M059J (cell line): ENCODE data around the gene PNPT1. TPM values are rescaled to one million over a fixed set of nuclear protein-coding genes. Genes with fewer than 3 reads are reported as not detected.
"Not testable (repeated sequence)": the region's sequence is repeated elsewhere in the genome, so short reads cannot be mapped to it uniquely, and the experiment has no call there.

Experiments
- DNase-seq: peaks from one replicate; pipeline ENCODE4 v3.0.0-alpha.2; 2012; ENCODE audit warnings: low read depth
- total RNA-seq: library from RNA; depleted of rRNA; stranded (reverse); fragments of >200 nt; shearing (Covaris generic); gene quantifications from 2 replicates; pipeline ENCODE4 v1.2.3, GENCODE V29; 2014; rRNA removed

PNPT1 gene
- total RNA-seq: 54.6 and 74.3 TPM in 2 replicates

- peak; percentile 93 for DNase-seq
Observed at GRCh38 chr2:55693181-55694125, at the start of gene PNPT1. Gene PNPT1 (minus strand): TSS chr2:55693844. CDS start chr2:55693823, 21 bp downstream.

DNA sequence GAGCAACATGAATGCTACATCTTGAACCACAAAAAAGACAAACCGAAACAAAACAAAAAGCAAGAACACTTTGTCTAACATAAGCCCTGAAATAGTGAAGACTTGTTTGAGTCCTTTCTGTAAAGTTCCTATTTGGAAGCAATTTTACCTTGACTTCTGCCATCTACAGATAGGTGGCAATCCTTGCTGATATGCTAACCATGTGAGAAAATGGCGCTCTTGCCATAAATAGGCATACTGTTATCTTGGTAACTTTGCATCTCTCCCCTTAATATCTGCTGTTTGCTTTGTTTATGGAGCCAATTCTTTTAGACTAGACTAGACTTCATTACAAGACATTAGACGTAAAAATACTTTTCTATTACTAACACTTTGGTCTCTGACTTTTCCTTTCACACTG, 49.4 kb upstream of the PNPT1 start:
- no peak for DNase-seq

DNA sequence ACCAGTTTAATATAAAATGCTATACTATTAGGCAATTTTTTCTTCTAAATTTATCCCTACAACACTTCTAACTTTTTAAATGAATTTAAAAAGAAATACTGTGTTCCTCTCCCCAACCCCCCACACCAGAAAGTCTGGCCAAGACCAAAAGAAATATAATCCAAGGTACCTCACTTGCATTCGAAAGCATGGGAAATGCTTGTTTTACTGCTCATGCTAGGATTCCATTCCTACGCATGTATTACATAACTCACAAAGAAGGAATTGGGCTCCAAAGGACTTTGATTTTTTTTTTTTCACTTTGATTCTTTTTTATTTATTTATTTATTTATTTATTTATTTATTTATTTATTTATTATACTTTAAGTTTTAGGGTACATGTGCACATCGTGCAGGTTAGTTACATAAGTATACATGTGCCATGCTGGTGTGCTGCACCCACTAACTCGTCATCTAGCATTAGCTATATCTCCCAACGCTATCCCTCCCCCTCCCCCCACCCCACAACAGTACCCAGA, 42.4 kb upstream of the PNPT1 start:
- not testable (repeated sequence) for DNase-seq

DNA sequence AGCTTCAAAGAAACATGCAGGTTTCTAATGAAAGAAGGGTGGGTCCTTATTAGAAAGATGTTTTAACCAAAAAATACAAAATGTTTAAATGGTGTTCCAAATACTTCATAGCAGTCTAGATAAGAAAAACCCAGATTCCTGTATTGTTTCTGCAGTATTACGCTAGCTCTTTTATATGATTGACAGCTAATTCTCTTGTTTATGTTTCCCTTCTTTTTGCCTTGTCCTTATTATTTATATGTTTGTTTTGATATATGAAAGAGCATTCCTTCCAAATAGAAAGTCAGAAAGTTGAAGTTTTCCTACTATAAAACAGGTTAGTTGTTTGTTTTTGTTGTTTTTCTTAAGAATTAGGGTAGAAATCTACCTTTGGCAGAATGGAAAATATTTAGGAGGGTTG, 41.1 kb upstream of the PNPT1 start:
- DNase-seq: no peak

DNA sequence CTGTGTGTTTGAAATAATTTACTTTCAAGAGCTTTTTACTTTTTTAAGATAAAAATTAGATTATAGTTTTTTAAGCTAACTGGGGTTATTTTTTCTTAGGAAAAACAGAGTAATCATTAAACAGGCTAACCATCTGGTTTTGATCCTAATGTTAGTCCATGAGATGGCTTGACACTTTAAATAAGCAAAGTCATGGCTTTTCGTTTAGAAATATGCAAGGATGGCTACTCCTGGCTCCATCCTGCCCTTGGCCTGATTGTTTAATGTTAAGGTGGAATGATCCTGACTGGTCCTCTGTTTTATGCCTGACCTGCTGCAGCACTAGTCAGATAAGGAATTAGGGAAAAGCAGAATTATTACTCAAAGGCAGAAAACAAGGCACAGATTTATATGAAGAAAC, 39.7 kb upstream of the PNPT1 start:
- DNase-seq: no peak

GRCh38 chr2:55732854-55733253, 39.2 kb upstream of the PNPT1 start:
- no peak for DNase-seq

- DNase-seq: no peak
Observed at GRCh38 chr2:55729136-55729685, 35.6 kb upstream of the PNPT1 start.

GRCh38 chr2:55721596-55722215, 28.1 kb upstream of the PNPT1 start:
- no peak for DNase-seq

DNA sequence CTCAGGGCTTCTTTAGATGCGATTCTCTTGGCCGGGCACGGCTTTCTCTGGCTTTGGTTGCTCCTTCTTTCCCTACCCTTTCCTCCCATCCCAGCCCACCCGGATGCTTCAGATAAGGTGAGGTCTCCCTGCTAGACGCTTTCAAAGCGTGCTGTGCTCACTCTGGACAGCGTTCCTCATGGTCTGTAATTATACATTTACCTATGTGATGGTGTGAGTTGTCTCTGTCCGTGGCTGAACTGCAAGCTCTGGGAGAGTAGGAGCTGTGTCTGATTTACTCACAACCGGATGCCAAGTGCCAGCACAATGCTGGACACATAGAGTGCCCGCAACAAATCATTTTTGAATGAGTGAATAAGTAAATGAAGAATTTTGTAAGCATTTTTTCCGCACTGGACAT, 26.8 kb upstream of the PNPT1 start:
- DNase-seq: no peak

DNA sequence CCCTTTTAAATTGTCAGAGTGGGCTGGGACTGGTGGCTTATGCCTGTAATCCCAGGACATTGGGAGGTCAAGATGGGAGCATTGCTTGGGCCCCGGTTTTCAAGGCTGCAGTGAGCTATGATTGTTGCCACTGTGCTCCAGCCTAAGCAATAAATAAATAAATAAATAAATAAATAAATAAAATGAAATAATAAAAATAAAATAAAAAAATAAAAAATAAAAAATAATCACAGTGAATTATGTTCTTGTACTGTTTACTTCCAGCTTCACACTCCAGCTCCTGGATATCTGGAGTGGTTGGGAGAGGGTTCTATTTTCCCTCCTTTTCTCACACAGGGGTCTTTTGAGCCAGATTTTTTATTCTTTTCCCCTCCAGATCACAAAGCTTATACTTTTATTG, 26.2 kb upstream of the PNPT1 start:
- no peak for DNase-seq

DNA sequence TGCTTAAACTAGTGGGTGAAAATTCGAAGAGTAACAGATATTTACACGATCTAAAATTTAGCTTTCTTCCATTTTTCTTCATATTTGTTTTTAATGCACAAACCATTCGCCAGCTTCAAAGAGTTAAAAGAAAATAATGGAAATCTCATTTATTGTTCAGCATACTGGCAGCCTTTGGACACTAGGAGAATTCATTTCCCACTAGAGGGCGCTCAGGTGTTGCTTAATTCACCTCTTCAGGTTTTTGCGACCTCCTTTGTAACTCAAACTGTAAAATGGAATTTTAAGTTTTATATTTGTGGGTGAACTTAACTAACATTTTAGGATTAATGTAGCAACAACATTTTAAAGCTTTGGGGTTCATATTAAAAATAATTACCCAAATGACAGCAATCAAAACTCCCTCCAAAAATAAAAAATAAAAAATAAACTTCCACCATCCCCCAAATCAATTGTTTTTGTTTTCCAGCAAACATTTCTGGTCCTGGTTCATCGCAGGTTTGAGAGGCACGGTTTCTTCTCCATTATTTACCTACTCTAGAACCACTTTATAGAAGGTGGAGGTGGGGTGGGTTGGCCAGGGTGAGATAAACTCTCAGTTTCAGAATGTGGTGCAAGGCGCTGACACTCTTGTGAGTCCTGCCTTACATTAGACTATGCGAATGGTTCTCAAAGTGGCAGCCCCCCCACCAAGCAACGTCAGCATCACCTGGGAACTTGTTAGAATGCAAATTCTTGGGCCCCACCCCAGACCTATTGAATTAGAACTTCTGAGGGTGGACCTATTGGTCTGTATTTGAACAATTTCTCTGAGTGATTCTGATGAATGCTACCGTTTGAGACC, 24.7 kb upstream of the PNPT1 start:
- DNase-seq: peak; percentile 63

DNA sequence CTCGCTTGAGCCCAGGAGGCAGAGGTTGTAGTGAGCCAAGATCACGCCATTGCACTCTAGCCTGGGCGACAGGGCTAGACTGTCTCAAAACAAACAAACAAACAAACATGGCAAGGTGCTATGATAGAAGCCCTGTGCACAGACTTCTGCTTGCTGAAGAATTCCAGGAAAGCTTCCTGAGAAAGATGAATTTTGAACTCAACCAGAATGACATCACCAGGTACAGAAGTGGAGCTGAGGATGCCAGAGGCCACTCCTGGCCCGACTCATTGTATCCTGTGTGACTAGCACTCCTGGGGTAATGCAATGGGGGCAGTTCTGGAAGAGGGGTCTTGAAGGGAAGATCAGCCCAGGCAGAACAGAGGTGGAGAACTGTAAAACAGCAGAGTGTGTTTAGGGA, 22.0 kb upstream of the PNPT1 start:
- DNase-seq: no peak

DNA sequence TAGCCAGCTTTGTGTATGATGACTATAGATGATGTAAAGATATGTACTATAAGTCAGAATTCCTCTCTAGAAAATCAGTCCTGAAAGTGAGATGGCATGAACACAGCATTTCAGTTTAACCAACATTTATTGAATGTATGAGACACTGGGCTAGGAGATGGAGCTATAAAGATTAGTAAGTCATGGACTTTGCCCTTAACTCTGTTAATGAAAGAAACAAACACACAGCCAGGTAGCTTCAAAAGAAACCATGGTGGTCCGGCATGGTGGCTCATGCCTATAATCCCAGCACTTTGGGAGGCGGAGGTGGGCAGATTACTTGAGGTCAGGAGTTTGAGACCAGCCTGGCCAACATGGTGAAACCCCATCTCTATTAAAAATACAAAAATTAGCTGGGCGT, 21.5 kb upstream of the PNPT1 start:
- DNase-seq: not testable (repeated sequence)

GRCh38 chr2:55712477-55713060, 18.9 kb upstream of the PNPT1 start:
- no peak for DNase-seq

DNA sequence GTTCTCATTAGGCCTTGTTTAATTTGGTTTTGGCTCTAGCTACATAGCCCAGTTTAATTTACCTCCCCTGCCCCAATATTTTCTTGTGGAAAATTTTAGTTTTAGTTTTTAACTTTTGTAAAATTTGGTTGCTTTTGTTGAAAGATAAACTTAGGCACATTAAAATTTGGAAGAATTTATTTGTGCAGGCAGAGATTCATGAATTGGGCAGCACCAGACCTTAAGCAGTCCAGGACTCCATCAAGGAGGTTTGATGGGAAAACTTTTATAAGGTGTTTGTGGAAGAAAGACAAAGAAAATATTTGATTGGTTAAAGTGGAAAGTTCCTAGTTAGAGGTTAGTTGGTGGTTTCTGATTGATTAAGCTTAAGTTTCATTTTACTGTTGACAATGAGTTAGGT, 16.4 kb upstream of the PNPT1 start:
- DNase-seq: no peak

GRCh38 chr2:55707751-55708150, 14.1 kb upstream of the PNPT1 start:
- DNase-seq: no peak

- DNase-seq: not testable (repeated sequence)
Observed at GRCh38 chr2:55706258-55706657, 12.6 kb upstream of the PNPT1 start.

GRCh38 chr2:55705027-55705653, 11.5 kb upstream of the PNPT1 start:
- DNase-seq: no peak

- no peak for DNase-seq
Observed at GRCh38 chr2:55703350-55703749, 9.7 kb upstream of the PNPT1 start.

- DNase-seq: not testable (repeated sequence)
Observed at GRCh38 chr2:55692740-55693139, 904 bp downstream of the PNPT1 start.

DNA sequence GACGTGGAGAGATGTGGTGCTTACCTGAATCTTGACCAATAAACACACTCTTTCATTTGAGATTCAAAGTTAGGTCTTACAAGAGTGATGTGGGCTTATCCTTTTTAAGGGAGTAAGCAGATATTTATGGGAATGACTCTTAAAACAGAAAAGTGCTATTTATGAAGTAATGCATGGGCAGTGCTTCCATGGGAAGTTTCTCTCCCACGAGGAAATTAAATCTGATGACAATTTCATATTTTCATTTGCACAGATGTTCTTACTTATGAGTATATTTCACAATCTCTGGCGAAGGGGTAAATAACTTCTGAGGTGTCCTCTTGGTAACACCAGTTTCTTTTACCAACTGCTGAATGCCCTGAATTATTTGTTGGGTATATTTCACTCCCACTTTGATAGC, 21.0 kb downstream of the PNPT1 start:
- DNase-seq: no peak
